Measurements from ENCODE around the gene GDF10. TPM values are rescaled to one million over a fixed set of nuclear protein-coding genes. Genes with fewer than 3 reads are reported as not detected.

The GDF10 gene
- total RNA-seq, 1 experiment from 2014 or later = not detected

DNA sequence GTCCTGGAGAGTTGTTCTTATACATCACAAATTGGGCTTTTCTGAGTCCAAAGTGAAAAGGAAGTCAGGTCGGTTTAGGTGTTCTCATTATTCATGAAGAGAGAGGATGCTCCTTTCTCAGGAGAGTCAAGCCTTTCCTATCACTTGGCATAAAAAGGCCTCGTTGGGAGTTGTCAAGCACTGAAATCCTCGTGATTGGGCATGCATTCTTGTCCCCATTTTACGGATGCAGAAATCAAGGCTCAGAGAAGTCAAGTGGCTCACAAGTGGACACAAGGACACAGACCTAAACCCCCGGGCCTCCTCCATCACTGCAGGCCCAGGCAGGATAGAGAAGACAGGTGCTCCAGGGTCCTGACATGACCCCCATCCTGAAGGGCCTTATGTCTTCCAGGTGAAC is 56.7 kb downstream of the GDF10 start:
- Mint-ChIP-seq H3K36me3 (ENCODE audit: insufficient read depth, unreplicated experiment) (no peaks in the 10 kb centered on the region), H3K9me3 (ENCODE audit: unreplicated experiment) (no peaks in the 10 kb centered on the region), H3K4me1 (ENCODE audit: insufficient read depth, unreplicated experiment) (no peaks in the 10 kb centered on the region), H3K27me3 (ENCODE audit: insufficient read depth, unreplicated experiment) (no peaks in the 10 kb centered on the region), H3K4me3 (ENCODE audit: unreplicated experiment) (no peak overlapping the region), H3K27ac (ENCODE audit: low read depth, unreplicated experiment) (no peak overlapping the region)
- TF ChIP-seq, protein P1, sequence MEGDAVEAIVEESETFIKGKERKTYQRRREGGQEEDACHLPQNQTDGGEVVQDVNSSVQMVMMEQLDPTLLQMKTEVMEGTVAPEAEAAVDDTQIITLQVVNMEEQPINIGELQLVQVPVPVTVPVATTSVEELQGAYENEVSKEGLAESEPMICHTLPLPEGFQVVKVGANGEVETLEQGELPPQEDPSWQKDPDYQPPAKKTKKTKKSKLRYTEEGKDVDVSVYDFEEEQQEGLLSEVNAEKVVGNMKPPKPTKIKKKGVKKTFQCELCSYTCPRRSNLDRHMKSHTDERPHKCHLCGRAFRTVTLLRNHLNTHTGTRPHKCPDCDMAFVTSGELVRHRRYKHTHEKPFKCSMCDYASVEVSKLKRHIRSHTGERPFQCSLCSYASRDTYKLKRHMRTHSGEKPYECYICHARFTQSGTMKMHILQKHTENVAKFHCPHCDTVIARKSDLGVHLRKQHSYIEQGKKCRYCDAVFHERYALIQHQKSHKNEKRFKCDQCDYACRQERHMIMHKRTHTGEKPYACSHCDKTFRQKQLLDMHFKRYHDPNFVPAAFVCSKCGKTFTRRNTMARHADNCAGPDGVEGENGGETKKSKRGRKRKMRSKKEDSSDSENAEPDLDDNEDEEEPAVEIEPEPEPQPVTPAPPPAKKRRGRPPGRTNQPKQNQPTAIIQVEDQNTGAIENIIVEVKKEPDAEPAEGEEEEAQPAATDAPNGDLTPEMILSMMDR (IDR thresholded peaks at IDR 0.05; ENCODE audit: unreplicated experiment) = no peak
- BruUV-seq (replicated peaks) = no TSS peak
- POLR2A ChIA-PET = no interaction called here
- intact Hi-C loops (cut with micrococcal nuclease) = no loop called here
- CTCF ChIA-PET = no interaction called here
- no peak for DNase-seq (ENCODE audit: unreplicated experiment)

DNA sequence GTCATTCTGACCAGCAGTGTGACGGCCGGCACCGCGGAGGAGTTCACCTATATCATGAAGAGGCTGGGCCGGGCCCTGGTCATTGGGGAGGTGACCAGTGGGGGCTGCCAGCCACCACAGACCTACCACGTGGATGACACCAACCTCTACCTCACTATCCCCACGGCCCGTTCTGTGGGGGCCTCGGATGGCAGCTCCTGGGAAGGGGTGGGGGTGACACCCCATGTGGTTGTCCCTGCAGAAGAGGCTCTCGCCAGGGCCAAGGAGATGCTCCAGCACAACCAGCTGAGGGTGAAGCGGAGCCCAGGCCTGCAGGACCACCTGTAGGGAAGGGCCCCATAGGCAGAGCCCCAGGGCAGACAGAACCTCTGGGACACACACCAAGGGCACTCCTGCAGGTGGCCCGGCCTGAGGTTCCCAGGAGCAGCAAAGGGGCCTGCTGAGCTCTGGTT is 57.2 kb downstream of the GDF10 start:
- H3K4me1 Mint-ChIP-seq (ENCODE audit: insufficient read depth, unreplicated experiment) = no peaks in the 10 kb centered on the region
- intact Hi-C loops (cut with micrococcal nuclease) = no loop called here
- no peaks in the 10 kb centered on the region for H3K9me3 Mint-ChIP-seq (ENCODE audit: unreplicated experiment)
- no TSS peak for BruUV-seq (replicated peaks)
- no peaks in the 10 kb centered on the region for H3K36me3 Mint-ChIP-seq (ENCODE audit: insufficient read depth, unreplicated experiment)
- CTCF ChIA-PET = interaction anchor here (2.4 kb wide), 1 partner anchor 332 kb away, joined by 11 read pairs; no protein-coding TSS in a partner anchor
- DNase-seq (ENCODE audit: unreplicated experiment) = no peak
- H3K27ac Mint-ChIP-seq (ENCODE audit: low read depth, unreplicated experiment) = no peak overlapping the region
- TF ChIP-seq, protein P1 (IDR thresholded peaks at IDR 0.05; ENCODE audit: unreplicated experiment) = no peak
- H3K27me3 Mint-ChIP-seq (ENCODE audit: insufficient read depth, unreplicated experiment) = no peaks in the 10 kb centered on the region
- POLR2A ChIA-PET = no interaction called here
- H3K4me3 Mint-ChIP-seq (ENCODE audit: unreplicated experiment) = no peak overlapping the region

DNA sequence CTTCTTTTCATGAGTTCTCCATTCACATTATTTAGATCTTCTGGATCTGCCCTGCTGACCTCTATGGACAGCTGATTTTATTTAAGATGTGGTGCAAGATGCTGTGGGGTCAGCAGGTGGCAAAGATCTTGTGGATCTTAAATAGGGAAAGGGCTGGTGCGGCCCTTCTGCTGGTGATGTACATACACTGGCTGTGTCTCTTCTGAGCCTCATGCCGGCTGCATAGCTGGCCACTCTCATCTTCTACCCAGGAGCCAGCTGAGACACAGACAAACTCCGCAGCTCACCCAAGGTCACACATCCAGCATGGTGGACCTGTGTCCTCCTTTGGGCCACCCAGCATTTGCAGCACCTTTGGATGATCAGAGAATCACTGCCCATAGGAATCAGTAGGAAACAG is 57.9 kb downstream of the GDF10 start:
- Mint-ChIP-seq H3K36me3 (ENCODE audit: insufficient read depth, unreplicated experiment) (no peaks in the 10 kb centered on the region), H3K27me3 (ENCODE audit: insufficient read depth, unreplicated experiment) (no peaks in the 10 kb centered on the region), H3K4me1 (ENCODE audit: insufficient read depth, unreplicated experiment) (no peaks in the 10 kb centered on the region), H3K9me3 (ENCODE audit: unreplicated experiment) (no peaks in the 10 kb centered on the region), H3K4me3 (ENCODE audit: unreplicated experiment) (no peak overlapping the region), H3K27ac (ENCODE audit: low read depth, unreplicated experiment) (no peak overlapping the region)
- ChIA-PET POLR2A (no interaction called here), CTCF (interaction anchor here (0.8 to 6.4 kb wide), 3 partner anchors 15 to 333 kb away, joined by 3 to 48 read pairs (median 11); no protein-coding TSS in a partner anchor)
- no TSS peak for BruUV-seq (replicated peaks)
- DNase-seq (ENCODE audit: unreplicated experiment) = no peak
- TF ChIP-seq, protein P1 (IDR thresholded peaks at IDR 0.05; ENCODE audit: unreplicated experiment) = no peak
- intact Hi-C loops (cut with micrococcal nuclease) = no loop called here

DNA sequence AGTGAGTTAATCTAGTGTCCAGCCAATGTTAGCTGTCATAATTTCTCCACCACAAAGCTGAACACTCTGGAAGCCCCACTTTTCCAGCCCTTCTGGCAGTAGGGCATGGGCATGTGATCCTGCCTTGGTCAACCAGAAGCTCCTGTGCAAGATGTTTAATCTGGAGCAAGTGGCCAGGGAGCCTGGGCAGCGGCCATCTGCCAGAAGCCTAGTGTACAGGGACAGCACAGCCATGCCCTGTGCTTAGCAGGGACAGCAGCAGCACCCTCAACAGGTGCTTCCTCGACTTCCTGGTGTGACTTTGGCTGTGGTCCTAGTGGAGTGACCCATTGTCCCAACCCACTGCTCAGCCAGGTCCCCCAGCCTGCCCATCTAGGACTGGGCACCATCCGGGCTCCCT is 58.5 kb downstream of the GDF10 start:
- no TSS peak for BruUV-seq (replicated peaks)
- TF ChIP-seq, protein P1 (IDR thresholded peaks at IDR 0.05; ENCODE audit: unreplicated experiment) = no peak
- Mint-ChIP-seq H3K4me1 (ENCODE audit: insufficient read depth, unreplicated experiment) (no peaks in the 10 kb centered on the region), H3K4me3 (ENCODE audit: unreplicated experiment) (no peak overlapping the region), H3K27ac (ENCODE audit: low read depth, unreplicated experiment) (no peak overlapping the region), H3K9me3 (ENCODE audit: unreplicated experiment) (no peaks in the 10 kb centered on the region), H3K36me3 (ENCODE audit: insufficient read depth, unreplicated experiment) (no peaks in the 10 kb centered on the region), H3K27me3 (ENCODE audit: insufficient read depth, unreplicated experiment) (no peaks in the 10 kb centered on the region)
- POLR2A ChIA-PET = no interaction called here
- no peak for DNase-seq (ENCODE audit: unreplicated experiment)
- intact Hi-C loops (cut with micrococcal nuclease) = no loop called here
- CTCF ChIA-PET = interaction anchor here (0.8 to 6.4 kb wide), 4 partner anchors 14 to 334 kb away, joined by 3 to 48 read pairs (median 8); no protein-coding TSS in a partner anchor

All from MCF 10A (cell line).